Endothelial cell of umbilical vein (primary cell): ENCODE data around the gene EFCAB10.

ENCODE experiments used
- EZH2 ChIP-seq: IDR thresholded peaks from 2 replicates; pipeline ENCODE4 v1.6.1; 2012; ENCODE audit warnings: borderline replicate concordance, low read depth, mild to moderate bottlenecking, moderate library complexity, low read length, inconsistent platforms; ENCODE audit not compliant: severe bottlenecking
- POLR2A ChIP-seq: IDR thresholded peaks from 2 replicates; pipeline ENCODE4 v1.6.1; 2012; ENCODE audit warnings: low read depth, mild to moderate bottlenecking, control low read depth, low read length
- POLR2AphosphoS5 ChIP-seq: IDR thresholded peaks from 2 replicates; pipeline ENCODE4 v1.6.1; 2012; ENCODE audit warnings: low read depth, mild to moderate bottlenecking, control low read depth, low read length, moderate library complexity; ENCODE audit not compliant: insufficient read depth
- TF ChIP-seq, protein P1 (sequence below), 2 donors: IDR thresholded peaks; 1 replicate in 1 of 2; 2 replicates in 1 of 2; pipeline ENCODE4 v1.5.1; 2011; ENCODE audit warnings: low read length in 2 of 2, mild to moderate bottlenecking in 2 of 2, moderate library complexity in 2 of 2, control low read depth in 1 of 2, inconsistent platforms in 1 of 2, low read depth in 1 of 2; ENCODE audit not compliant: insufficient read depth in 1 of 2; ENCODE audit errors: extremely low read depth in 1 of 2

DNA sequence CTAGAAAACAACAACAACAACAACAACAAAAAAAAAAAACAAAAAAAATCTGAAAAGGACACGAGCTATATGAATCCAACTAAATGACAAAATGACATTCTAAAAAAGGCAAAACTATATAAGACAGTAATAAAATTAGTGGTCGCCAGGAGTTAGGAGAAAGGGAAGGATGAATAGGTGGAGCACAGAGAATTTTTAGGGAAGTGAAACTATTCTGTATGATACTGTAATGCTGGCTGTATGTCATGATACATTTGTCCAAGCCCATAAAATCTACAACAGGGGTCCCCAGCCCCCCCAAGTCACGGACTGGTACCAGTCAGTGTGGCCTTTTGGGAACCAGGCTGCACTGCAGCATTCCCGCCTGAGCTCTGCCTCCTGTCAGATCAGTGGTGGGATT is 56.5 kb downstream of the EFCAB10 start:
- TF ChIP-seq, protein P1, sequence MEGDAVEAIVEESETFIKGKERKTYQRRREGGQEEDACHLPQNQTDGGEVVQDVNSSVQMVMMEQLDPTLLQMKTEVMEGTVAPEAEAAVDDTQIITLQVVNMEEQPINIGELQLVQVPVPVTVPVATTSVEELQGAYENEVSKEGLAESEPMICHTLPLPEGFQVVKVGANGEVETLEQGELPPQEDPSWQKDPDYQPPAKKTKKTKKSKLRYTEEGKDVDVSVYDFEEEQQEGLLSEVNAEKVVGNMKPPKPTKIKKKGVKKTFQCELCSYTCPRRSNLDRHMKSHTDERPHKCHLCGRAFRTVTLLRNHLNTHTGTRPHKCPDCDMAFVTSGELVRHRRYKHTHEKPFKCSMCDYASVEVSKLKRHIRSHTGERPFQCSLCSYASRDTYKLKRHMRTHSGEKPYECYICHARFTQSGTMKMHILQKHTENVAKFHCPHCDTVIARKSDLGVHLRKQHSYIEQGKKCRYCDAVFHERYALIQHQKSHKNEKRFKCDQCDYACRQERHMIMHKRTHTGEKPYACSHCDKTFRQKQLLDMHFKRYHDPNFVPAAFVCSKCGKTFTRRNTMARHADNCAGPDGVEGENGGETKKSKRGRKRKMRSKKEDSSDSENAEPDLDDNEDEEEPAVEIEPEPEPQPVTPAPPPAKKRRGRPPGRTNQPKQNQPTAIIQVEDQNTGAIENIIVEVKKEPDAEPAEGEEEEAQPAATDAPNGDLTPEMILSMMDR (IDR thresholded peaks at IDR 0.05; ENCODE audit: extremely low read depth in 1 of 2, insufficient read depth in 1 of 2, low read depth in 1 of 2, low read length in 2 of 2) = no peak
- TF ChIP-seq POLR2AphosphoS5 (no peak), POLR2A (no peak), EZH2 (no peak)
